Neural progenitor cell (in vitro differentiated cells): ENCODE data around the gene KRT79. TPM values are rescaled to one million over a fixed set of nuclear protein-coding genes. Genes with fewer than 3 reads are reported as not detected.

Experiments
- DNase-seq: peaks from one replicate; pipeline ENCODE4 v3.0.0-alpha.2; 2016; ENCODE audit warnings: low spot score
- H2AFZ ChIP-seq: fragments of 200-600 bp; sonication (generic); replicated peaks from 2 replicates; pipeline ENCODE4 v1.6.1; 2016; ENCODE audit warnings: antibody characterized with exemption
- H3F3A ChIP-seq: fragments of 200-600 bp; sonication (generic); 2 replicates; pipeline ENCODE4 v1.6.1; 2016; ENCODE audit warnings: antibody characterized with exemption, low read depth
- H3K27ac ChIP-seq: fragments of 200-600 bp; sonication (generic); 2 replicates; pipeline ENCODE4 v1.5.1; 2016; ENCODE audit warnings: mild to moderate bottlenecking
- H3K27me3 ChIP-seq: fragments of 200-600 bp; sonication (generic); 2 replicates; pipeline ENCODE4 v1.6.1; 2016; ENCODE audit warnings: mild to moderate bottlenecking, moderate library complexity
- H3K36me3 ChIP-seq: fragments of 200-600 bp; sonication (generic); 2 replicates; pipeline ENCODE4 v1.5.1; 2016
- H3K4me1 ChIP-seq: fragments of 200-600 bp; sonication (generic); 2 replicates; pipeline ENCODE4 v1.6.1; 2016; ENCODE audit warnings: mixed run types
- H3K4me2 ChIP-seq: fragments of 200-600 bp; sonication (generic); 2 replicates; pipeline ENCODE4 v1.6.1; 2016
- H3K4me3 ChIP-seq: fragments of 200-600 bp; sonication (generic); 2 replicates; pipeline ENCODE4 v1.5.1; 2016
- H3K79me2 ChIP-seq: fragments of 200-600 bp; sonication (generic); 2 replicates; pipeline ENCODE4 v1.6.1; 2016; ENCODE audit warnings: low read depth
- H3K9ac ChIP-seq: fragments of 200-600 bp; sonication (generic); 2 replicates; pipeline ENCODE4 v1.6.1; 2016
- H3K9me3 ChIP-seq: fragments of 200-600 bp; sonication (generic); 2 replicates; pipeline ENCODE4 v1.5.1; 2016; ENCODE audit warnings: low read depth
- H4K20me1 ChIP-seq: fragments of 200-600 bp; sonication (generic); 2 replicates; pipeline ENCODE4 v1.6.1; 2016; ENCODE audit warnings: low read depth
- H3K27ac Mint-ChIP-seq: 3 replicates; pipeline ENCODE4 v1.8.0; 2021; ENCODE audit warnings: mixed read lengths
- H3K27me3 Mint-ChIP-seq: 2 replicates; pipeline ENCODE4 v1.8.0; 2022; ENCODE audit warnings: low read depth, mild to moderate bottlenecking, inconsistent platforms, moderate library complexity, mixed read lengths; ENCODE audit not compliant: insufficient read depth
- H3K36me3 Mint-ChIP-seq: 3 replicates; pipeline ENCODE4 v1.8.0; 2021; ENCODE audit warnings: mixed read lengths
- H3K4me1 Mint-ChIP-seq: 3 replicates; pipeline ENCODE4 v1.8.0; 2021; ENCODE audit warnings: mixed read lengths
- H3K4me3 Mint-ChIP-seq: 3 replicates; pipeline ENCODE4 v1.8.0; 2021; ENCODE audit warnings: mild to moderate bottlenecking, moderate library complexity, mixed read lengths
- H3K9me3 Mint-ChIP-seq: 3 replicates; pipeline ENCODE4 v1.8.0; 2020; ENCODE audit warnings: mixed read lengths
- EZH2 ChIP-seq: fragments of 200-600 bp; sonication (generic); IDR thresholded peaks from 2 replicates; pipeline ENCODE4 v1.6.1; 2017; ENCODE audit warnings: antibody characterized with exemption, mild to moderate bottlenecking, moderate library complexity
- EZH2phosphoT487 ChIP-seq: fragments of 200-600 bp; sonication (generic); IDR thresholded peaks from 2 replicates; pipeline ENCODE4 v1.6.1; 2017; ENCODE audit warnings: antibody characterized with exemption
- total RNA-seq: library from RNA; depleted of rRNA; stranded (reverse); fragments of >200 nt; gene quantifications from 2 replicates; pipeline ENCODE4 v1.2.3, GENCODE V29; 2015; ENCODE audit warnings: low replicate concordance
- TF ChIP-seq, protein P1 (sequence below): fragments of 200-600 bp; sonication (generic); IDR thresholded peaks from 2 replicates; pipeline ENCODE4 v1.5.1; 2017; ENCODE audit warnings: antibody characterized with exemption, mild to moderate bottlenecking

KRT79 gene
- total RNA-seq, 1 donor from 2014 or later, result not detected

DNA sequence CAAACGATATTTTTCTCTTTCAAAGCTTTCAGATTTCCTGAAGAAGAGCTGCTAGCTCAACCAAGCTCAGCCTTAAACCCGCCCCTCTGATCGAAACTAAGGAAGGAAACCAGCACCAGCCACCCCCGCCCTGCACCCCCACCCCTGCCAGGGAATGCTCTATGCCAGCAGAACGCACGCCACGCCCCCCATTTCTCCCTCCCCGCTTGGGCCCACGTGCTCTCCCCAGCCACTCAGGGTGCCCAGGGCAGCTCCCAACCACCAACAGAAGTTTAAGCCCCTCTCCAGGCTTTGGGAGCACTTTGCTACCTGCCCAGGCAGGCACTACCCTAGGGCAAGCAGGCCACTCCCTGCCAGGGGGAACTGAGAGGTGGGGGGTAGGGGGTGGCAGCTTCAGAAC lies 33.5 kb upstream of the KRT79 start:
- no peaks in the 10 kb centered on the region for H3K9me3 Mint-ChIP-seq
- H3K4me1 ChIP-seq, result no peaks in the 10 kb centered on the region
- peaks cover 17% of the 10 kb centered on the region for H3K27me3 Mint-ChIP-seq
- no peak overlapping the region for H3K27ac Mint-ChIP-seq
- no peak overlapping the region for H3K4me3 Mint-ChIP-seq
- no peak overlapping the region for H3K4me2 ChIP-seq
- H3K27me3 ChIP-seq, result peaks cover 6% of the 10 kb centered on the region
- DNase-seq, result no peak
- H3F3A ChIP-seq, result no peaks in the 10 kb centered on the region
- H2AFZ ChIP-seq, result no peak overlapping the region
- H4K20me1 ChIP-seq, result no peaks in the 10 kb centered on the region
- no peaks in the 10 kb centered on the region for H3K4me1 Mint-ChIP-seq
- H3K27ac ChIP-seq, result no peak overlapping the region
- H3K9ac ChIP-seq, result no peak overlapping the region
- no peaks in the 10 kb centered on the region for H3K79me2 ChIP-seq
- no peaks in the 10 kb centered on the region for H3K36me3 ChIP-seq
- H3K36me3 Mint-ChIP-seq, result no peaks in the 10 kb centered on the region
- no peaks in the 10 kb centered on the region for H3K9me3 ChIP-seq
- H3K4me3 ChIP-seq, result no peak overlapping the region
- TF ChIP-seq EZH2phosphoT487, result no peak
- TF ChIP-seq EZH2, result no peak
- TF ChIP-seq, protein P1, sequence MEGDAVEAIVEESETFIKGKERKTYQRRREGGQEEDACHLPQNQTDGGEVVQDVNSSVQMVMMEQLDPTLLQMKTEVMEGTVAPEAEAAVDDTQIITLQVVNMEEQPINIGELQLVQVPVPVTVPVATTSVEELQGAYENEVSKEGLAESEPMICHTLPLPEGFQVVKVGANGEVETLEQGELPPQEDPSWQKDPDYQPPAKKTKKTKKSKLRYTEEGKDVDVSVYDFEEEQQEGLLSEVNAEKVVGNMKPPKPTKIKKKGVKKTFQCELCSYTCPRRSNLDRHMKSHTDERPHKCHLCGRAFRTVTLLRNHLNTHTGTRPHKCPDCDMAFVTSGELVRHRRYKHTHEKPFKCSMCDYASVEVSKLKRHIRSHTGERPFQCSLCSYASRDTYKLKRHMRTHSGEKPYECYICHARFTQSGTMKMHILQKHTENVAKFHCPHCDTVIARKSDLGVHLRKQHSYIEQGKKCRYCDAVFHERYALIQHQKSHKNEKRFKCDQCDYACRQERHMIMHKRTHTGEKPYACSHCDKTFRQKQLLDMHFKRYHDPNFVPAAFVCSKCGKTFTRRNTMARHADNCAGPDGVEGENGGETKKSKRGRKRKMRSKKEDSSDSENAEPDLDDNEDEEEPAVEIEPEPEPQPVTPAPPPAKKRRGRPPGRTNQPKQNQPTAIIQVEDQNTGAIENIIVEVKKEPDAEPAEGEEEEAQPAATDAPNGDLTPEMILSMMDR, result no peak

DNA sequence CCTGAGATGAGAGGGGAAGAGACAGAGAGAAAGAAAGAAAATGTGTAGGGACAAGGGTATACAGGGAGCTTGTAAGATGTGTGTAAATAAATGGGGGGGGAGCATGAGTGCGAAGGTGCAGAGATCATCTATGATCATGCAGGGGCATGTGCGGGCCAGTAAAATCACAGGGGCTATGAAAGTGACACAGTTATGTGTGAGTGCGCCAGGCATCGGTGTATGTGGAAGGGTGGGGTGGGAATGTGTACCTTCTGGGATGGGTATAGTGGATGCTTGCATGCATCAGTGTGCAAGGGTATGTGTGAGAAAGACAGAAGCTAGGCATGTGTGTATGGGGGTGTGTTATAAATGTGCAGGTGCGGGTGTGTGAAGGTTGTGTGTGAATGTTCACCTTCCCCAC lies 33.0 kb upstream of the KRT79 start:
- no peak for DNase-seq
- Histone ChIP-seq H4K20me1 (no peaks in the 10 kb centered on the region), H3F3A (no peaks in the 10 kb centered on the region), H3K27me3 (peaks cover 1% of the 10 kb centered on the region), H3K9ac (no peak overlapping the region), H3K36me3 (no peaks in the 10 kb centered on the region), H3K27ac (no peak overlapping the region), H3K4me3 (no peak overlapping the region), H3K4me1 (no peaks in the 10 kb centered on the region), H3K9me3 (no peaks in the 10 kb centered on the region), H2AFZ (no peak overlapping the region), H3K4me2 (no peak overlapping the region), H3K79me2 (no peaks in the 10 kb centered on the region)
- no peak overlapping the region for H3K4me3 Mint-ChIP-seq
- H3K27me3 Mint-ChIP-seq, result peaks cover 13% of the 10 kb centered on the region
- no peaks in the 10 kb centered on the region for H3K9me3 Mint-ChIP-seq
- H3K36me3 Mint-ChIP-seq, result no peaks in the 10 kb centered on the region
- no peaks in the 10 kb centered on the region for H3K4me1 Mint-ChIP-seq
- H3K27ac Mint-ChIP-seq, result no peak overlapping the region
- TF ChIP-seq, protein P1, result no peak
- no peak for TF ChIP-seq EZH2phosphoT487
- TF ChIP-seq EZH2, result no peak

DNA sequence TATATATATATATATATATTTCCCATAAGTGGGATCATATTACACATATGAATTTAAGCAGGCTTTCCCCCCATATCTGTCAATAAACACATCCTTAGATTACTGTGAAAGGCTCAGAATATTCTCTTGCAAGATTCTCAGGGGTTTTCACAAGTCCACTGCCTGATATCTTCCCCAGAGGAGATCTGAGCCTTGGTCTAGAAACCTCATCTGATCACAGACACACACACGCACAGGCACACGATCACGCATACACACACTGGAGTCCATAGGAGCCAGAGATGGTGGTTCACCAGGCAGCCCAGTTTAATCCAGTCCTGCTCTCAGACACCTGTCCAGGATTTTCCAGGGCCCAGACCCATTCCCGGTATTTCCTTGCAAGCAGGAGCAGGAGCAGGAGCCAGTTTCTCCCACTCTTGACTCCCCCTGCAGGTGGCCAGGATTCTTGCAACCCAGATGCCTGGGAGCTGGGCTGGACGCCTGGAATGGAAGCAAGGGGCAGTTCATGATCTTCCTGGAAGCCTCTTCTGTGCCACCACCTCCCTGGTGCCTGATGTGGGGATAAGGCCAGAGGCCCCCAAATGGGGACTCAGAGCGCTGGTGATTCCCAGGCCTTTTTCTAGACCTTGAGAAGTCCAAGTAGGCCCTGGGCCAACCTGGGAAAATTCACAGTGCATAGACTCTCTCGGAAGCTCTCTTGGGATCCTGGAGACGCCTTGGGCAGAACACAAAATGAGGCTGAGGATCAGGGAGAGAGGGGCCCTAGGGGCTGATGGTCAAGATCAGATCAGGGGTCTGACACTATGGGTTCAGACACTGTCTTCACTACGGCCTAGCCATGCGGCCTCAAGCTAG lies 31.2 kb upstream of the KRT79 start:
- Mint-ChIP-seq H3K27me3 (peaks cover 7% of the 10 kb centered on the region), H3K4me3 (no peak overlapping the region), H3K36me3 (no peaks in the 10 kb centered on the region), H3K9me3 (no peaks in the 10 kb centered on the region), H3K27ac (no peak overlapping the region), H3K4me1 (no peaks in the 10 kb centered on the region)
- H3K27me3 ChIP-seq, result no peaks in the 10 kb centered on the region
- H4K20me1 ChIP-seq, result no peaks in the 10 kb centered on the region
- H3K79me2 ChIP-seq, result no peaks in the 10 kb centered on the region
- no peaks in the 10 kb centered on the region for H3K36me3 ChIP-seq
- H2AFZ ChIP-seq, result no peak overlapping the region
- no peak overlapping the region for H3K9ac ChIP-seq
- H3K9me3 ChIP-seq, result no peaks in the 10 kb centered on the region
- H3K27ac ChIP-seq, result no peak overlapping the region
- no peaks in the 10 kb centered on the region for H3K4me1 ChIP-seq
- no peak overlapping the region for H3K4me2 ChIP-seq
- TF ChIP-seq EZH2 (peak; percentile 32), EZH2phosphoT487 (no peak)
- TF ChIP-seq, protein P1, result peak; percentile 91
- no peaks in the 10 kb centered on the region for H3F3A ChIP-seq
- peak; percentile 87 for DNase-seq
- H3K4me3 ChIP-seq, result no peak overlapping the region
